Subcutaneous abdominal adipose tissue (tissue), 5 donors: ENCODE results near the gene KRTAP4-3.
"Not testable (repeated sequence)": the region's sequence is repeated elsewhere in the genome, so short reads cannot be mapped to it uniquely, and the experiment has no call there.

Experiments used
- H3K27ac ChIP-seq: one replicate; pipeline ENCODE4 v1.7.0; 2013; ENCODE audit warnings: low read depth, mild to moderate bottlenecking, inconsistent platforms, low read length, moderate library complexity
- H3K27me3 ChIP-seq, 5 donors: one replicate each; pipeline ENCODE4 v1.7.0; 2013; ENCODE audit warnings: low read length in 5 of 5, inconsistent platforms in 1 of 5; ENCODE audit not compliant: control insufficient read depth in 5 of 5, insufficient read depth in 4 of 5
- H3K36me3 ChIP-seq, 5 donors: one replicate each; pipeline ENCODE4 v1.7.0; 2013; ENCODE audit warnings: low read length in 5 of 5; ENCODE audit not compliant: control insufficient read depth in 5 of 5, insufficient read depth in 5 of 5
- H3K4me1 ChIP-seq, 5 donors: one replicate each; pipeline ENCODE4 v1.7.0; 2013; ENCODE audit warnings: low read length in 5 of 5, mild to moderate bottlenecking in 3 of 5, moderate library complexity in 1 of 5; ENCODE audit not compliant: control insufficient read depth in 5 of 5, insufficient read depth in 5 of 5
- H3K4me3 ChIP-seq, 5 donors: one replicate each; pipeline ENCODE4 v1.7.0; 2013; ENCODE audit warnings: low read length in 5 of 5, low read depth in 1 of 5
- H3K9ac ChIP-seq, 5 donors: one replicate each; pipeline ENCODE4 v1.7.0; 2013; ENCODE audit warnings: low read length in 5 of 5, mild to moderate bottlenecking in 4 of 5, moderate library complexity in 3 of 5
- H3K9me3 ChIP-seq, 5 donors: one replicate each; pipeline ENCODE4 v1.7.0; 2013; ENCODE audit warnings: low read length in 5 of 5; ENCODE audit not compliant: control insufficient read depth in 5 of 5
- donor health status: healthy.
- donor health status: healthy.
- donor health status: healthy.
- donor health status: healthy.
- donor health status: healthy.

Gene KRTAP4-3

DNA sequence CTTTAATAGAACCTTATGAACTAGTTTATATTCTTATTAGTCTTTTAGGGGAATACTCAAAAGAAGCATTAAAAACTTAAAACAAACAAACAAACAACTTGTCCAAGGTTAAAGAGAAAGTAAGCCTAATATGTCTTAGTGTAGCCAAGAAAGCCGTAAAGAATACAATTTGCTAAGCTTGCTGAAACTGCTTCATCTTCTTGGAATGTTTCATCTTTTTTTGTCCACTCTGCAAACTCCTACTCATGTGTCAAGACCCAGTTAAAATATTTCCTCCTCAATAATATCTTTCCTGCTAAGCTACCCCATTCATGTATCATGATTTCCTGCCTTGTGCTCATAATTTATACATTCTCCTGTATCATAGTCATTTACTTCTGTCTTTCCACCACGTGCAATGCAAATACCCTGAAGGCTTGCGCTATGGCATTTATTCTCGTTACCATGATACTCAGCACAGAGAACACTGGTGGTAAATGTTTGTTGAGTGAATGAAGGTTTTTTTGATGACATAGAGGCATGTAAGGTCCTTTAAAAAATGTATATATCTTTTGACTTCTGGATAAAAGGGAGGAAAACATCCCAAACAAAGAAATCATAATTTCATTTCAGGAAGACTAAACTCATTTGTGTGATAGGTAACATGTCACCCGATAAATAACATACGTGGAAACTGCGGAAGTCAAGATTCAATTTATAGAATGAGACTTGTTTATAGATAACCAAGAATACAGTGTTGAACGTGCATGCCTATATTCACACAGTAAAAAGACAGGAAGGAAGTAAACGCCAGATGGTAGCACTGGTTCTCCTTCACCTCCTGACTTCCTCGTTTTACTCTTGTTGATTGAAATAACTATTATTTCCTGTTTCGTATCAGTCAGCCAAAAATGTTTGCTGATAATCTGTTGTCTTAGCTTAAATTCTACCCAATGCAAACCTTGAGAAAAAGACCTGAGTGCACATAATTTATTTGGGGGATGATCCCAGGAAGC, 48.0 kb downstream of the KRTAP4-3 start:
- not testable (repeated sequence) for H3K36me3 ChIP-seq, H3K9ac ChIP-seq, H3K9me3 ChIP-seq, H3K27ac ChIP-seq, H3K4me1 ChIP-seq, H3K27me3 ChIP-seq, H3K4me3 ChIP-seq

DNA sequence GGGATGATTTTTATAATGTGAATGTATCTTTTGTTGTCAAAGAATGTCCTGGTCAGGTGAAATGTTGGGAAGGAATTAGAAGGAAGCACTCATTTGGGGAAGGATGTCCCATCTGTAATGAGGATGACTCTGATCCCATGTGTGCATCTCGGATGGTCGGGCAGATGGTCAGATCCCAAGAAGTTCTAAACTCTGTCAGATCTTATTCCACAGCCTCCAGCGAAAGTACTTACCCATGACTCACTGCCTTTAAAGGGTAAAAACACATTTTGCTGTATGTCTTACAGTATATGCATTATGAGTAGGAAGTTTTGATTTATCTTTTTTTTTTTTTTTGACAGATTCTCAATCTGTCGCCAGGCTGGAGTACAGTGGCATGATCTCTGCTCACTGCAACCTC, 49.3 kb downstream of the KRTAP4-3 start:
- peaks cover 0 to 6% (median 0%) of the 10 kb centered on the region in 5 donors for H3K27me3 ChIP-seq
- no peaks in the 10 kb centered on the region for H3K36me3 ChIP-seq
- H3K4me1 ChIP-seq = peaks cover 0 to 4% (median 0%) of the 10 kb centered on the region in 5 donors
- peaks cover 0 to 3% (median 0%) of the 10 kb centered on the region in 5 donors for H3K9me3 ChIP-seq
- H3K4me3 ChIP-seq = no peak overlapping the region
- H3K27ac ChIP-seq = no peak overlapping the region
- no peak overlapping the region for H3K9ac ChIP-seq

DNA sequence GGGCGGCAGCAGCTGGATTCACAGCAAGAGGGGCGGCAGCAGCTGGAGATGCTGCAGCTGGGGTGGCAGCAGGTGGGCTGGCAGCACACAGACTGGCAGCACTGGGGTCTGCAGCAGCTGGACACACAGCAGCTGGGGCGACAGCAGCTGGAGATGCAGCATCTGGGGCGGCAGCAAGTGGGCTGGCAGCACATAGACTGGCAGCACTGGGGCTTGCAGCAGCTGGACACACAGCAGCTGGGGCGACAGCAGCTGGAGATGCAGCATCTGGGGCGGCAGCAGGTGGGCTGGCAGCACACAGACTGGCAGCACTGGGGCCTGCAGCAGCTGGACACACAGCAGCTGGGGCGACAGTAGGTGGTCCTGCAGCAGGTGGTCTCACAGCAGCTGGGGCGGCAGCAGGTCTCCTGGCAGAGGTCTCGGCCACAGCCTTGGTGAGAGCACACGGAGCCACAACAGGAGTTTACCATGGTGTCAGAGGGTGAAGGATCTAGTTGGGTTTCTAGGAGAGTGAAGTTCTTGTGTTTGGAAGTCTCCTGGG, 50.1 kb downstream of the KRTAP4-3 start, which contains the start of gene KRTAP4-11:
Gene KRTAP4-11 (minus strand): TSS at position 528 of the 541 bp plus-strand sequence. CDS start 58 bp downstream, at position 470.
- H3K4me3 ChIP-seq, H3K9ac ChIP-seq, H3K27ac ChIP-seq, H3K36me3 ChIP-seq, H3K9me3 ChIP-seq, H3K4me1 ChIP-seq, H3K27me3 ChIP-seq: not testable (repeated sequence)
